Neural cell (in vitro differentiated cells): ENCODE data around the gene COX15. TPM values are rescaled to one million over a fixed set of nuclear protein-coding genes. Genes with fewer than 3 reads are reported as not detected.

Experiments
- H2AFZ ChIP-seq: fragments of 200-600, 300-800 bp; sonication (generic), shearing (Covaris generic); 2 replicates; pipeline ENCODE4 v1.6.0; 2014; ENCODE audit warnings: low read depth, mild to moderate bottlenecking, antibody characterized with exemption, low read length, moderate library complexity
- H3F3A ChIP-seq: fragments of 200-600 bp; shearing (Covaris generic); 2 replicates; pipeline ENCODE4 v1.6.1; 2016; ENCODE audit warnings: mild to moderate bottlenecking, moderate library complexity, mixed read lengths, antibody characterized with exemption, low read length; ENCODE audit not compliant: insufficient read depth, poor library complexity, severe bottlenecking
- H3K27ac ChIP-seq: fragments of 200-600, 300-800 bp; sonication (generic), shearing (Covaris generic); 2 replicates; pipeline ENCODE4 v1.5.1; 2014; ENCODE audit warnings: mild to moderate bottlenecking, low read length, moderate library complexity
- H3K27me3 ChIP-seq: fragments of 300-800, 200-600 bp; sonication (generic), shearing (Covaris generic); 2 replicates; pipeline ENCODE4 v1.6.0; 2014; ENCODE audit warnings: mild to moderate bottlenecking, low read depth, low read length, moderate library complexity; ENCODE audit not compliant: insufficient read depth
- H3K36me3 ChIP-seq: fragments of 300-800, 200-600 bp; sonication (generic), shearing (Covaris generic); 2 replicates; pipeline ENCODE4 v1.5.1; 2014; ENCODE audit warnings: mild to moderate bottlenecking, antibody characterized with exemption, low read length, moderate library complexity; ENCODE audit not compliant: insufficient read depth
- H3K4me2 ChIP-seq: fragments of 300-800, 200-600 bp; sonication (generic), shearing (Covaris generic); 2 replicates; pipeline ENCODE4 v1.6.0; 2014; ENCODE audit warnings: mild to moderate bottlenecking, low read length
- H3K4me3 ChIP-seq: fragments of 300-800, 200-600 bp; sonication (generic), shearing (Covaris generic); 2 replicates; pipeline ENCODE4 v1.5.1; 2014; ENCODE audit warnings: mild to moderate bottlenecking, low read length, moderate library complexity
- H3K79me2 ChIP-seq: fragments of 200-600 bp; shearing (Covaris generic); replicated peaks from 2 replicates; pipeline ENCODE4 v1.6.0; 2014; ENCODE audit warnings: mild to moderate bottlenecking, low read length, moderate library complexity; ENCODE audit not compliant: insufficient read depth
- H3K9ac ChIP-seq: fragments of 300-800, 200-600 bp; sonication (generic), shearing (Covaris generic); 2 replicates; pipeline ENCODE4 v1.6.1; 2016; ENCODE audit warnings: mild to moderate bottlenecking, low read length, mixed read lengths
- H3K9me2 ChIP-seq: fragments of 200-600 bp; shearing (Covaris generic); 2 replicates; pipeline ENCODE4 v1.6.1; 2016; ENCODE audit warnings: mild to moderate bottlenecking, low read length, mixed read lengths; ENCODE audit not compliant: insufficient read depth
- H3K9me3 ChIP-seq: fragments of 200-600, 300-800 bp; sonication (generic), shearing (Covaris generic); 2 replicates; pipeline ENCODE4 v1.6.1; 2016; ENCODE audit warnings: mild to moderate bottlenecking, mixed run types, low read length, moderate library complexity, mixed read lengths
- H4K20me1 ChIP-seq: fragments of 200-600 bp; shearing (Covaris generic); 2 replicates; pipeline ENCODE4 v1.6.1; 2016; ENCODE audit warnings: mild to moderate bottlenecking, mixed run types; ENCODE audit not compliant: insufficient read depth
- EP300 ChIP-seq: fragments of 450-650 bp; conservative IDR thresholded peaks from 2 replicates; pipeline ENCODE4 v1.6.1; 2014; ENCODE audit warnings: antibody characterized with exemption, mild to moderate bottlenecking, moderate library complexity; ENCODE audit not compliant: poor library complexity, severe bottlenecking
- EZH2 ChIP-seq: fragments of 200-600, 300-800 bp; shearing (Covaris generic), sonication (generic); IDR thresholded peaks from 2 replicates; pipeline ENCODE4 v1.6.1; 2014; ENCODE audit warnings: antibody characterized with exemption, low read length, borderline replicate concordance, mild to moderate bottlenecking; ENCODE audit not compliant: insufficient read depth, poor library complexity, severe bottlenecking
- MXI1 ChIP-seq: fragments of 450-650 bp; conservative IDR thresholded peaks from 2 replicates; pipeline ENCODE4 v1.6.1; 2014; ENCODE audit warnings: antibody characterized with exemption, mild to moderate bottlenecking; ENCODE audit not compliant: poor library complexity, severe bottlenecking
- POLR2AphosphoS5 ChIP-seq: IDR thresholded peaks from 2 replicates; pipeline ENCODE4 v1.6.1; 2012
- RAD21 ChIP-seq: fragments of 450-650 bp; conservative IDR thresholded peaks from 2 replicates; pipeline ENCODE4 v1.6.1; 2014; ENCODE audit warnings: antibody characterized with exemption, mild to moderate bottlenecking, moderate library complexity
- SMC3 ChIP-seq: fragments of 450-650 bp; conservative IDR thresholded peaks from 2 replicates; pipeline ENCODE4 v1.6.1; 2014; ENCODE audit warnings: antibody characterized with exemption, mild to moderate bottlenecking, moderate library complexity; ENCODE audit not compliant: poor library complexity
- TAF1 ChIP-seq: IDR thresholded peaks from 2 replicates; pipeline ENCODE4 v1.6.1; 2012; ENCODE audit warnings: low read depth
- polyA plus RNA-seq: library from polyadenylated mRNA; depleted of rRNA; stranded (reverse); fragments of >200 nt; gene quantifications from 2 replicates; pipeline ENCODE4 v1.2.3, GENCODE V29; 2014
- TF ChIP-seq, protein P1 (sequence below): IDR thresholded peaks from 2 replicates; pipeline ENCODE4 v1.6.1; 2012; ENCODE audit warnings: borderline replicate concordance
- TF ChIP-seq, protein P2 (sequence below): fragments of 450-650 bp; IDR thresholded peaks from 2 replicates; pipeline ENCODE4 v1.5.1; 2014; ENCODE audit warnings: antibody characterized with exemption, mild to moderate bottlenecking, moderate library complexity; ENCODE audit not compliant: poor library complexity, severe bottlenecking

The COX15 gene
- polyA plus RNA-seq, 1 donor from 2014 or later: 42.3 TPM

DNA sequence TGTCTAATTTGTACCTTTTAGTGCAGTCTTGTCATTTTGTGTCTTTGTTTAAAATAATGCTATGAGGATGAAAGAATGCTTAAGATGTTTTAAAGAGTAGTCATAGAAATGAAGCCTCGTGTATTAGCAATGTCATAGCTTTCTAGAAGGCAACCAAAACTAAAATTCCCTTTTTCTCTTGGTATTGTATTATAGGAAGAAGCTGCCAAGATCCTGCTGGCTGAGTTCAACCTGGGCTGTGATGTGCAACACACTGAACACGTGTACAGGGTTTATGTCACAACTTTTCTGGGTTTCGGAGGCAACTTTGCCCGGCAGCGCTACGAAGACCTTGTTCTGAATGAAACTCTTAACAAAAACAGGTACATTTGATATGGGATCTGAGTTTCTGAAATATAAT lies 36.2 kb downstream of the COX15 start:
- Histone ChIP-seq H3K4me2 (no peak overlapping the region), H3K27me3 (no peaks in the 10 kb centered on the region), H3K27ac (no peak overlapping the region), H3K9me3 (no peaks in the 10 kb centered on the region), H3F3A (no peaks in the 10 kb centered on the region), H2AFZ (no peak overlapping the region), H3K79me2 (no peaks in the 10 kb centered on the region), H4K20me1 (no peaks in the 10 kb centered on the region), H3K36me3 (peaks cover 14% of the 10 kb centered on the region), H3K9me2 (no peaks in the 10 kb centered on the region), H3K4me3 (no peak overlapping the region), H3K9ac (no peak overlapping the region)
- TF ChIP-seq, protein P1, sequence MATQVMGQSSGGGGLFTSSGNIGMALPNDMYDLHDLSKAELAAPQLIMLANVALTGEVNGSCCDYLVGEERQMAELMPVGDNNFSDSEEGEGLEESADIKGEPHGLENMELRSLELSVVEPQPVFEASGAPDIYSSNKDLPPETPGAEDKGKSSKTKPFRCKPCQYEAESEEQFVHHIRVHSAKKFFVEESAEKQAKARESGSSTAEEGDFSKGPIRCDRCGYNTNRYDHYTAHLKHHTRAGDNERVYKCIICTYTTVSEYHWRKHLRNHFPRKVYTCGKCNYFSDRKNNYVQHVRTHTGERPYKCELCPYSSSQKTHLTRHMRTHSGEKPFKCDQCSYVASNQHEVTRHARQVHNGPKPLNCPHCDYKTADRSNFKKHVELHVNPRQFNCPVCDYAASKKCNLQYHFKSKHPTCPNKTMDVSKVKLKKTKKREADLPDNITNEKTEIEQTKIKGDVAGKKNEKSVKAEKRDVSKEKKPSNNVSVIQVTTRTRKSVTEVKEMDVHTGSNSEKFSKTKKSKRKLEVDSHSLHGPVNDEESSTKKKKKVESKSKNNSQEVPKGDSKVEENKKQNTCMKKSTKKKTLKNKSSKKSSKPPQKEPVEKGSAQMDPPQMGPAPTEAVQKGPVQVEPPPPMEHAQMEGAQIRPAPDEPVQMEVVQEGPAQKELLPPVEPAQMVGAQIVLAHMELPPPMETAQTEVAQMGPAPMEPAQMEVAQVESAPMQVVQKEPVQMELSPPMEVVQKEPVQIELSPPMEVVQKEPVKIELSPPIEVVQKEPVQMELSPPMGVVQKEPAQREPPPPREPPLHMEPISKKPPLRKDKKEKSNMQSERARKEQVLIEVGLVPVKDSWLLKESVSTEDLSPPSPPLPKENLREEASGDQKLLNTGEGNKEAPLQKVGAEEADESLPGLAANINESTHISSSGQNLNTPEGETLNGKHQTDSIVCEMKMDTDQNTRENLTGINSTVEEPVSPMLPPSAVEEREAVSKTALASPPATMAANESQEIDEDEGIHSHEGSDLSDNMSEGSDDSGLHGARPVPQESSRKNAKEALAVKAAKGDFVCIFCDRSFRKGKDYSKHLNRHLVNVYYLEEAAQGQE: no peak
- TF ChIP-seq EZH2: no peak
- no peak for TF ChIP-seq TAF1
- no peak for TF ChIP-seq MXI1
- no peak for TF ChIP-seq POLR2AphosphoS5
- TF ChIP-seq RAD21: no peak
- no peak for TF ChIP-seq EP300
- TF ChIP-seq, protein P2, sequence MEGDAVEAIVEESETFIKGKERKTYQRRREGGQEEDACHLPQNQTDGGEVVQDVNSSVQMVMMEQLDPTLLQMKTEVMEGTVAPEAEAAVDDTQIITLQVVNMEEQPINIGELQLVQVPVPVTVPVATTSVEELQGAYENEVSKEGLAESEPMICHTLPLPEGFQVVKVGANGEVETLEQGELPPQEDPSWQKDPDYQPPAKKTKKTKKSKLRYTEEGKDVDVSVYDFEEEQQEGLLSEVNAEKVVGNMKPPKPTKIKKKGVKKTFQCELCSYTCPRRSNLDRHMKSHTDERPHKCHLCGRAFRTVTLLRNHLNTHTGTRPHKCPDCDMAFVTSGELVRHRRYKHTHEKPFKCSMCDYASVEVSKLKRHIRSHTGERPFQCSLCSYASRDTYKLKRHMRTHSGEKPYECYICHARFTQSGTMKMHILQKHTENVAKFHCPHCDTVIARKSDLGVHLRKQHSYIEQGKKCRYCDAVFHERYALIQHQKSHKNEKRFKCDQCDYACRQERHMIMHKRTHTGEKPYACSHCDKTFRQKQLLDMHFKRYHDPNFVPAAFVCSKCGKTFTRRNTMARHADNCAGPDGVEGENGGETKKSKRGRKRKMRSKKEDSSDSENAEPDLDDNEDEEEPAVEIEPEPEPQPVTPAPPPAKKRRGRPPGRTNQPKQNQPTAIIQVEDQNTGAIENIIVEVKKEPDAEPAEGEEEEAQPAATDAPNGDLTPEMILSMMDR: no peak
- TF ChIP-seq SMC3: no peak

DNA sequence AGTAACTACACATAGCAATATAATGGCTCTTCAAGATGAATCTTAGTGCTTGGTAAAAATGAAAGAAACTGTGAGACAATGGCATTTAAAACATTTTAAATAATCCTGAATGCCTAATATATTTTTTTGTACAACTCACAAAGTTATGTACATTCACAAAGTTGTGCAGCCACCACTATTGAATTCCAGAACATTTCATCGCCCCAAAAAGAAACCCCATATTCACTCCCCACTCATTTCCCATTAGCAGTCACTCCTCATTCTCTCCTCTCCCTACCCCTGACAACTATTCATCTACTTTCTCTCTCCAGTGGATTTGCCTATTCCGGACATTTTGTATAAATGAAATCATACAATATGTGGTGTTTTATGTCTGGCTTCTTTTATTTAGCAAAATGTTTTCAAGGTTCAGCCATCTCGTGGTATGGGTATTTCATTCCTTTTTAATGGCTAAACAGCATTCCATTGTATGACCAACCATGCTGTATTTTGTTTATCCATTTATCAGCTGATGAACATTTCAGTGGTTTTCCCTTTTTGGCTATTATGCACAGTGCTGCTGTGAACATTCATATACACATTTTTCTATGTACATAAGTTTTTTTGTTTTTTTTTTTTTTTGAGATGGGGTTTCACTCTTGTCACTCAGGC lies 37.9 kb downstream of the COX15 start:
- no peaks in the 10 kb centered on the region for H3K9me3 ChIP-seq
- TF ChIP-seq SMC3: no peak
- no peak for TF ChIP-seq TAF1
- no peak for TF ChIP-seq MXI1
- no peak for TF ChIP-seq RAD21
- no peak for TF ChIP-seq EP300
- TF ChIP-seq, protein P2: no peak
- TF ChIP-seq EZH2: no peak
- TF ChIP-seq POLR2AphosphoS5: no peak
- TF ChIP-seq, protein P1: no peak
- no peaks in the 10 kb centered on the region for H3K27me3 ChIP-seq
- no peak overlapping the region for H3K27ac ChIP-seq
- no peak overlapping the region for H3K4me3 ChIP-seq
- no peaks in the 10 kb centered on the region for H3K79me2 ChIP-seq
- H3K9me2 ChIP-seq: no peaks in the 10 kb centered on the region
- H4K20me1 ChIP-seq: no peaks in the 10 kb centered on the region
- no peak overlapping the region for H3K4me2 ChIP-seq
- no peak overlapping the region for H3K9ac ChIP-seq
- H3F3A ChIP-seq: no peaks in the 10 kb centered on the region
- H2AFZ ChIP-seq: no peak overlapping the region
- H3K36me3 ChIP-seq: peaks cover 14% of the 10 kb centered on the region
